Smooth muscle cell of the brain vasculature (primary cell): ENCODE measurements around the gene MTTP.

Source experiments
- DNase-seq: peaks from one replicate; pipeline ENCODE4 v3.0.0-alpha.2; 2012; ENCODE audit warnings: low read depth, low spot score

Gene MTTP

GRCh38 chr4:99593781-99594641 lies 19.4 kb downstream of the MTTP start:
- no peak for DNase-seq

- DNase-seq: no peak
Observed at GRCh38 chr4:99594818-99595217, 20.2 kb downstream of the MTTP start.

- no peak for DNase-seq
Observed at GRCh38 chr4:99606716-99607115, 32.1 kb downstream of the MTTP start.

- DNase-seq: no peak
Observed at GRCh38 chr4:99608417-99608816, 33.8 kb downstream of the MTTP start.

GRCh38 chr4:99610605-99611175 lies 36.1 kb downstream of the MTTP start:
- no peak for DNase-seq

- DNase-seq: no peak
Observed at GRCh38 chr4:99612281-99612680, 37.7 kb downstream of the MTTP start.

GRCh38 chr4:99612704-99613103 lies 38.1 kb downstream of the MTTP start:
- no peak for DNase-seq

GRCh38 chr4:99614491-99614890 lies 39.9 kb downstream of the MTTP start:
- no peak for DNase-seq

- no peak for DNase-seq
Observed at GRCh38 chr4:99615170-99615820, 40.7 kb downstream of the MTTP start.

- no peak for DNase-seq
Observed at GRCh38 chr4:99617374-99617773, 42.8 kb downstream of the MTTP start.

- DNase-seq: no peak
Observed at GRCh38 chr4:99622341-99622740, 47.7 kb downstream of the MTTP start.

GRCh38 chr4:99624141-99624719 lies 49.6 kb downstream of the MTTP start:
- DNase-seq: no peak

GRCh38 chr4:99625369-99625768 lies 50.7 kb downstream of the MTTP start:
- no peak for DNase-seq

GRCh38 chr4:99628040-99628439 lies 53.4 kb downstream of the MTTP start:
- DNase-seq: no peak

GRCh38 chr4:99629962-99630554 lies 55.4 kb downstream of the MTTP start:
- no peak for DNase-seq

GRCh38 chr4:99630857-99631360 lies 56.3 kb downstream of the MTTP start:
- DNase-seq: no peak

GRCh38 chr4:99633772-99634171 lies 59.1 kb downstream of the MTTP start:
- no peak for DNase-seq

- DNase-seq: no peak
Observed at GRCh38 chr4:99634742-99635360, 60.2 kb downstream of the MTTP start.

- DNase-seq: no peak
Observed at GRCh38 chr4:99635601-99636000, 61.0 kb downstream of the MTTP start.

- no peak for DNase-seq
Observed at GRCh38 chr4:99636422-99636821, 61.8 kb downstream of the MTTP start.

GRCh38 chr4:99637174-99637573 lies 62.5 kb downstream of the MTTP start:
- no peak for DNase-seq
